ENCODE data around the gene FBXW5. TPM values are rescaled to one million over a fixed set of nuclear protein-coding genes. Genes with fewer than 3 reads are reported as not detected.
A peak's percentile ranks its signal among the peaks of the same experiment; 100 is the strongest.

FBXW5 gene
- total and polyA plus RNA-seq, 9 of the 15 experiments (the other 6 are each of a cell fraction or from before 2014, with no cell fraction given) = 0.21 to 128 (median 37.0) TPM

DNA sequence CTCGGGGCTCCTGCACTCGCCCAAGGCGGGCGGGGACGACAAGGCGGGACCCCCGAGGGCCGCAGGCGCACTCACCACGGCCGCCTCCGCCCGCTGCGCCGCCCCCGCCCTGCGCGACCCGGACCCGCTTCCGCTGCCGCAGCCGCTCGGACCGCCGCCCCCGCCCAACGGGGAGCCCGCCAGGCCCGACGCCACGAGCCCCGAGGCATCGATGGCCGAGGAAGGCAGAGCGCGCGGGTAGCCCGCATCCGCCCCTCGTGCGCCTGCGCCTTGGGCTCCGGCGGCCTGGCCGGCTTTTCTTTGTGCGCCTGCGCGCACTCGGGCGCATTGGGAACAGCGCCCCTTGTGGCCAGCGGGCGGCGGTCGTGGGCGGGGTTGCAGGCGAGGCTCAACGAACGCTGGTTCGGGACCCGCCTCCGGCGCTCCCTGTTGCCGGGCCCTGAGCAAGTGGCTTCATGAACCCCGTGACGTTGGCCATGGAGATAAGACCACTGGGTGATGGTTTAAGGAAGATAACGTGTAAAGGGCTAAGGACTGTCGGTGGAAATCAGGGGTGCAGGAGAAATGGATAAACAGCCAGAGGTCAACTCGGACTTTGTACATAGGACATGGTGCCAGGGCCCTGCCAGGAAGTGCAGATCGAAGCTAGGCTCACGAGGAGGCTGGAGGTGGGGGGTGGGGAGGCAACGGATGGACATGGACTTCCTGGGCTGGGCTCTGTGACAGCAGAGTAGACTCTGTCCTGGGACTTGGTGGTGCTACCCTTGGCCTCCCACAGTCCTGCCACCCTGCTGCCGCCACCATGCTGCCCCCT is at the start of gene FBXW5, which contains the start of gene C8G (continued):
- TF ChIP-seq NRF1 (conservative IDR thresholded peaks at IDR 0.05 in 1 of 2, IDR thresholded peaks at IDR 0.05 in 1 of 2) = peak; percentile 96 to 97
- no peak for TF ChIP-seq SRSF3 (IDR thresholded peaks at IDR 0.05; ENCODE audit: insufficient read depth, low read length)
- TF ChIP-seq RBM34 (IDR thresholded peaks at IDR 0.05; ENCODE audit: borderline replicate concordance, insufficient read depth, low read length) = no peak
- TF ChIP-seq, protein P1, sequence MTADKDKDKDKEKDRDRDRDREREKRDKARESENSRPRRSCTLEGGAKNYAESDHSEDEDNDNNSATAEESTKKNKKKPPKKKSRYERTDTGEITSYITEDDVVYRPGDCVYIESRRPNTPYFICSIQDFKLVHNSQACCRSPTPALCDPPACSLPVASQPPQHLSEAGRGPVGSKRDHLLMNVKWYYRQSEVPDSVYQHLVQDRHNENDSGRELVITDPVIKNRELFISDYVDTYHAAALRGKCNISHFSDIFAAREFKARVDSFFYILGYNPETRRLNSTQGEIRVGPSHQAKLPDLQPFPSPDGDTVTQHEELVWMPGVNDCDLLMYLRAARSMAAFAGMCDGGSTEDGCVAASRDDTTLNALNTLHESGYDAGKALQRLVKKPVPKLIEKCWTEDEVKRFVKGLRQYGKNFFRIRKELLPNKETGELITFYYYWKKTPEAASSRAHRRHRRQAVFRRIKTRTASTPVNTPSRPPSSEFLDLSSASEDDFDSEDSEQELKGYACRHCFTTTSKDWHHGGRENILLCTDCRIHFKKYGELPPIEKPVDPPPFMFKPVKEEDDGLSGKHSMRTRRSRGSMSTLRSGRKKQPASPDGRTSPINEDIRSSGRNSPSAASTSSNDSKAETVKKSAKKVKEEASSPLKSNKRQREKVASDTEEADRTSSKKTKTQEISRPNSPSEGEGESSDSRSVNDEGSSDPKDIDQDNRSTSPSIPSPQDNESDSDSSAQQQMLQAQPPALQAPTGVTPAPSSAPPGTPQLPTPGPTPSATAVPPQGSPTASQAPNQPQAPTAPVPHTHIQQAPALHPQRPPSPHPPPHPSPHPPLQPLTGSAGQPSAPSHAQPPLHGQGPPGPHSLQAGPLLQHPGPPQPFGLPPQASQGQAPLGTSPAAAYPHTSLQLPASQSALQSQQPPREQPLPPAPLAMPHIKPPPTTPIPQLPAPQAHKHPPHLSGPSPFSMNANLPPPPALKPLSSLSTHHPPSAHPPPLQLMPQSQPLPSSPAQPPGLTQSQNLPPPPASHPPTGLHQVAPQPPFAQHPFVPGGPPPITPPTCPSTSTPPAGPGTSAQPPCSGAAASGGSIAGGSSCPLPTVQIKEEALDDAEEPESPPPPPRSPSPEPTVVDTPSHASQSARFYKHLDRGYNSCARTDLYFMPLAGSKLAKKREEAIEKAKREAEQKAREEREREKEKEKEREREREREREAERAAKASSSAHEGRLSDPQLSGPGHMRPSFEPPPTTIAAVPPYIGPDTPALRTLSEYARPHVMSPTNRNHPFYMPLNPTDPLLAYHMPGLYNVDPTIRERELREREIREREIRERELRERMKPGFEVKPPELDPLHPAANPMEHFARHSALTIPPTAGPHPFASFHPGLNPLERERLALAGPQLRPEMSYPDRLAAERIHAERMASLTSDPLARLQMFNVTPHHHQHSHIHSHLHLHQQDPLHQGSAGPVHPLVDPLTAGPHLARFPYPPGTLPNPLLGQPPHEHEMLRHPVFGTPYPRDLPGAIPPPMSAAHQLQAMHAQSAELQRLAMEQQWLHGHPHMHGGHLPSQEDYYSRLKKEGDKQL (CRISPR knock-in tag; IDR thresholded peaks at IDR 0.05; ENCODE audit: borderline replicate concordance) = no peak
- TF ChIP-seq DMBX1 (CRISPR knock-in tag; IDR thresholded peaks at IDR 0.05; ENCODE audit: borderline replicate concordance) = 0 out of 2 replicates have a peak, but pooled peaks have one; percentile 15
- no peak for TF ChIP-seq ZEB2 (IDR thresholded peaks at IDR 0.05)
- peak; percentile 39; the same call in 1 of the 2 replicates for TF ChIP-seq MEF2A (IDR thresholded peaks at IDR 0.05; ENCODE audit: control insufficient read depth, low read depth, low read length)
- 0 out of 2 replicates have a peak, but pooled peaks have one; percentile 41 for TF ChIP-seq ZNF644 (tag; IDR thresholded peaks at IDR 0.05; ENCODE audit: low read depth)
- TF ChIP-seq ERF (CRISPR knock-in tag; IDR thresholded peaks at IDR 0.05) = peak; percentile 52; the same call in 1 of the 2 replicates
- TF ChIP-seq ARNT (IDR thresholded peaks at IDR 0.05) = no peak
- no peak for TF ChIP-seq TAF15 (IDR thresholded peaks at IDR 0.05; ENCODE audit: low read depth, low read length)
- peak; percentile 56; the same call in 1 of the 2 replicates for TF ChIP-seq ZNF324 (CRISPR knock-in tag; IDR thresholded peaks at IDR 0.05)
- TF ChIP-seq ELF1 (tag; IDR thresholded peaks at IDR 0.05) = peak; percentile 85
- TF ChIP-seq SIRT6 (IDR thresholded peaks at IDR 0.05; ENCODE audit: low read depth, low read length) = no peak
- TF ChIP-seq, protein P2, sequence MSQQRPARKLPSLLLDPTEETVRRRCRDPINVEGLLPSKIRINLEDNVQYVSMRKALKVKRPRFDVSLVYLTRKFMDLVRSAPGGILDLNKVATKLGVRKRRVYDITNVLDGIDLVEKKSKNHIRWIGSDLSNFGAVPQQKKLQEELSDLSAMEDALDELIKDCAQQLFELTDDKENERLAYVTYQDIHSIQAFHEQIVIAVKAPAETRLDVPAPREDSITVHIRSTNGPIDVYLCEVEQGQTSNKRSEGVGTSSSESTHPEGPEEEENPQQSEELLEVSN (IDR thresholded peaks at IDR 0.05; ENCODE audit: borderline replicate concordance in 1 of 2, extremely low read depth in 1 of 2, insufficient read depth in 1 of 2, insufficient read length in 1 of 2, low read depth in 1 of 2, low read length in 1 of 2, poor library complexity in 1 of 2, severe bottlenecking in 1 of 2) = peak; percentile 8 to 58
- no peak for TF ChIP-seq RFX5 (IDR thresholded peaks at IDR 0.05; ENCODE audit: low read depth, low read length)

Data from K562 (cell line).